Right lobe of liver (tissue), 4 donors: ENCODE results near the gene STAB1.

Experiments
- POLR2A ChIP-seq: fragments of 450-650 bp; IDR thresholded peaks from one replicate; pipeline ENCODE4 v1.6.1; 2017; ENCODE audit warnings: antibody characterized with exemption, mild to moderate bottlenecking
- TF ChIP-seq, protein P1 (sequence below), 4 donors: fragments of 200-600 bp in 3 of 4; fragments of 450-650 bp in 1 of 4; IDR thresholded peaks; one replicate each; pipeline versions ENCODE4 v1.5.1 to v1.8.0; 2016 to 2022; ENCODE audit warnings: antibody characterized with exemption in 4 of 4, mild to moderate bottlenecking in 2 of 4
- donor health status: DM: no; HTN: no; CAD: no.
- donor health status: DM: no; HTN: no; CAD: no.
- donor health status: DM: no; HTN: yes; CAD: no.

GRCh38 chr3:52532838-52533622 is 37.9 kb downstream of the STAB1 start:
- TF ChIP-seq, protein P1, sequence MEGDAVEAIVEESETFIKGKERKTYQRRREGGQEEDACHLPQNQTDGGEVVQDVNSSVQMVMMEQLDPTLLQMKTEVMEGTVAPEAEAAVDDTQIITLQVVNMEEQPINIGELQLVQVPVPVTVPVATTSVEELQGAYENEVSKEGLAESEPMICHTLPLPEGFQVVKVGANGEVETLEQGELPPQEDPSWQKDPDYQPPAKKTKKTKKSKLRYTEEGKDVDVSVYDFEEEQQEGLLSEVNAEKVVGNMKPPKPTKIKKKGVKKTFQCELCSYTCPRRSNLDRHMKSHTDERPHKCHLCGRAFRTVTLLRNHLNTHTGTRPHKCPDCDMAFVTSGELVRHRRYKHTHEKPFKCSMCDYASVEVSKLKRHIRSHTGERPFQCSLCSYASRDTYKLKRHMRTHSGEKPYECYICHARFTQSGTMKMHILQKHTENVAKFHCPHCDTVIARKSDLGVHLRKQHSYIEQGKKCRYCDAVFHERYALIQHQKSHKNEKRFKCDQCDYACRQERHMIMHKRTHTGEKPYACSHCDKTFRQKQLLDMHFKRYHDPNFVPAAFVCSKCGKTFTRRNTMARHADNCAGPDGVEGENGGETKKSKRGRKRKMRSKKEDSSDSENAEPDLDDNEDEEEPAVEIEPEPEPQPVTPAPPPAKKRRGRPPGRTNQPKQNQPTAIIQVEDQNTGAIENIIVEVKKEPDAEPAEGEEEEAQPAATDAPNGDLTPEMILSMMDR (IDR thresholded peaks at IDR 0.05) = no peak
- TF ChIP-seq POLR2A = no peak
